Umbilical cord (tissue), 2 donors: ENCODE results near the gene CPNE5. TPM values are rescaled to one million over a fixed set of nuclear protein-coding genes. Genes with fewer than 3 reads are reported as not detected.
"Not testable (repeated sequence)": the region's sequence is repeated elsewhere in the genome, so short reads cannot be mapped to it uniquely, and the experiment has no call there.

Experiments
- DNase-seq: peaks from one replicate; pipeline ENCODE4 v3.0.0-alpha.2; 2015; ENCODE audit warnings: low spot score
- total RNA-seq: library from RNA; depleted of rRNA; stranded (reverse); fragments of >200 nt; gene quantifications from one replicate; pipeline ENCODE4 v1.2.3, GENCODE V29; 2014; ENCODE audit warnings: low replicate concordance; ENCODE audit not compliant: insufficient read depth

CPNE5 gene
- total RNA-seq, 1 donor from 2014 or later = 16.9 TPM

DNA sequence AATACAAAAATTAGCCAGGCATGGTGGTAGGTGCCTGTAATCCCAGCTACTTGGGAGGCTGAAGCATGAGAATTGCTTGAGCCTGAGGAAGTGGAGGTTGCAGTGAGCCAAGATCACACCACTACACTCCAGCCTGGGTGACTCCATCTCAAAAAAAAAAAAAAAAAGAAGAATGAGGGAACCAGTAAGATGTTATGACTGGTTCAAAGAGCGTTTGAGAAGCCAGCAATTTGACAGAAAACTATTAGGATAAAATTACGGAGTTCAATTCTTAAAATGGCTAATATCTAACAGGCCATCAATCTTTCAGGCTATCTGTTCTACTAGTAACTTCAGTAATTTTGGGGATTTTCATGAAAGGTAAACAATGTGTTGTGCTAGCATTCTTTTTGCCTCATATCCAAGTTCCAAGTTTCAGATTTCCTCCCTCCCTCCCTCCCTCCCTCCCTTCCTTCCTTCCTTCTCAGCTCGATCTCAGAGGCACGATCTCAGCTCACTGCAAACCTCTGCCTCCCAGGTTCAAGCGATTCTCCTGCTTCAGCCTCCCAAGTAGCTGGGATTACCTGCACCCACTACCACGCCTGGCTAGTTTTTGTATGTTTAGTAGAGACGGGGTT is 134.2 kb downstream of the CPNE5 start:
- not testable (repeated sequence) for DNase-seq

DNA sequence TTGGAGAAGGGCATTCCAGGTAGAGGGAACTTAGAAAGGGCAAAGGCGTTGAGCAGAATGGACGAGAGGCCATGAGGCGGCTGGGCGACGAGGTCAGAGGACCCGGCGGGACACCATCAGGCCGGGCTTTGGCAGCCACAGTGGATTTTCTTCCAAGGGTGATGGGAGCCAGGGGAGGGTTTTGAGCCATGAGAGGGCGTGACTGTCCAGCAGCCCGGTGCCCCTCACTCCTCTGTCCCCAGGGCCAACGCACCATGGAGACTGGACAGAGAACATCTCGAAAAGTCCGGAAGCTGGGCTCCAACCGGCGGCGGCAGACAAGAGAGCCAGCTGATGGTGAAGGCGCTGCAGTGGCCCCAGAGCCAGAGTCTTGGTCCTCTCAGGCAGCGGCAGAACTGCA is 135.3 kb downstream of the CPNE5 start:
- DNase-seq = no peak

DNA sequence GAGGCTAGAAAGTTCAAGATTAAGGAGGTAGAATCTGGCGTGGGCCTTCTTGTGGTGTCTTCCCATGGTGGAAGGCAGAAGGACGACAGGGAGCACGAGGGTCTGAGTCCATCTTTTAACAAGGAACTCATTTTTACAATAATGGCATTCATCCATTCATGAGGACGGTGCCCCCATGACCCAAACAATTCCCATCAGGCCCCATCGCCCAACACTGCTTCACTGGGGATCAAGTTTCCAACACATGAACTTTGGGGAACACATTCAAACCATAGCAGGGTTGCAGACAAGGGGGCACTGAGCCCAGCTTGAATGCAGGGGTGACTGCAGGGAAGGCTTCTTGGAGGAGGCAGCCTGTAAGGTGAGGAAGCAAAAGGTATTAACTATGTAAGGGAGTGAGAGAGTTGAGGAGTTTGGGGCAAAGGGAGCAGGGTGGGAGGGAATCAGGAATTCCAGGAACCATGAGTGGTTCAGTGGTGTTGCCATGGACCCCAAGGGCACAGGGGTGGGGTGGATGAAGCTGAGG is 136.1 kb downstream of the CPNE5 start:
- DNase-seq = no peak

DNA sequence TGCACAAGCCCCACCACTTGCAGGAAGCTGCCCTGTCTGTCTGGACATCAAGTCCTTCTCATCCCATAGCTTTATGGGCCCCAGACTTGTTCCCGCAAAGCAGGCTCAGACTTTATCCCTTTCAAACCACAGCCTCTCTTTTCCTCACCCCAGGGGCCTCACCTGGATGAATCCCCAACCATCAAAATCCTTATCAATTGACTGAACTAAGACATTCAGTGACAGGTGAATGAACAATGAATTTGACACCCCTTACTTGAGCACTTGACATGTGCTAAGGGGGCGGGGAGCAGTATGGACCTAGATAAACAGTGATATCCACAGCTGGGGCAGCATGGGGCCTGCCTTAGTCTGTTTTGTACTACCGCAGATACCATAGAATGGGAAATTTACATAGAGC is 136.6 kb downstream of the CPNE5 start:
- no peak for DNase-seq

DNA sequence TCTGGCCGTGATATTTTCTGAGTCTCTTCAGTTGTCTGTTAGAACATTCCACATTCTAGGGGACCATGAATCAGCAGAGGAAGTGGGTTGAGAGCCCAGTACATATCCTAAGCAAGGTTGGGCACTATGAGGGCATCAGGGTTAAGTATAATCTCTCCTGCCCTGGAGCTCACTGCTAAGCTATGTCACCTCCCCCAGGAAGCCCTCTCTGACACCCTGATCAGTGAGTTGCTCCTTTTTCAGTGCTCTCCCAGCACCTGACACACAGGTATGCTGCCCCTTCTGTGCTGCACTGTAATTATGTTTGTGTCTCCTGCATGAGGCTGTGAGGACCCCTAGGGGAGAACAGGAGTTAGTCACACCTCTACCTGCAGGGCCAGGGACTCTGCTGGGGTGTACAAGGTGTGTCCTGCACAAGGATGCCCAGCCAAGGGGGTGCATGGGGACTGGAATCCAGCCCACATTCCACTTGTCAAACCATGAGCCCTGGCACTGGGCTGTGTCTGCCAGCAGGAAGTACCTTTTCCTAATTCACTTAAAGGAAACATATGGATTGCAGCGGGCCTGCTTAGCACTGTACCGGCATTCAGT is 137.7 kb downstream of the CPNE5 start:
- no peak for DNase-seq

DNA sequence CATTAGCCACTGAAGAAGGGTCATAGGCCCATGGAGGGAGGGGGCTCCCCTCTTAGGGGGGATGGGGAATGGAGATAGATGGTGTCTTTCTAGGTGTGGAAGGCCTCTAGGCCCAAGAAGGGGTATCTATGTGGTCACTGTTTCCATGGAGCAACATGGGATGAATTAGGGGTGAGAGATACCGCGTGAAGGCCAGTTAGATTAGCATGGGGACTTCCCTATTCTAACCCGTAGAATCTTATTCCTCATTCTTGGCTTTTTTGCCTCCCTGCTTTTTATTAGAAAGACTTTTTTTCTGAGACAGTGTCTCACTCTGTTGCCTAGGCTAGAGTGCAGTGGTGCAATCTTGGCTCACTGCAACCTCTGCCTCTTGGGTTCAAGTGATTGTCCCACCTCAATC is 138.4 kb downstream of the CPNE5 start:
- no peak for DNase-seq

DNA sequence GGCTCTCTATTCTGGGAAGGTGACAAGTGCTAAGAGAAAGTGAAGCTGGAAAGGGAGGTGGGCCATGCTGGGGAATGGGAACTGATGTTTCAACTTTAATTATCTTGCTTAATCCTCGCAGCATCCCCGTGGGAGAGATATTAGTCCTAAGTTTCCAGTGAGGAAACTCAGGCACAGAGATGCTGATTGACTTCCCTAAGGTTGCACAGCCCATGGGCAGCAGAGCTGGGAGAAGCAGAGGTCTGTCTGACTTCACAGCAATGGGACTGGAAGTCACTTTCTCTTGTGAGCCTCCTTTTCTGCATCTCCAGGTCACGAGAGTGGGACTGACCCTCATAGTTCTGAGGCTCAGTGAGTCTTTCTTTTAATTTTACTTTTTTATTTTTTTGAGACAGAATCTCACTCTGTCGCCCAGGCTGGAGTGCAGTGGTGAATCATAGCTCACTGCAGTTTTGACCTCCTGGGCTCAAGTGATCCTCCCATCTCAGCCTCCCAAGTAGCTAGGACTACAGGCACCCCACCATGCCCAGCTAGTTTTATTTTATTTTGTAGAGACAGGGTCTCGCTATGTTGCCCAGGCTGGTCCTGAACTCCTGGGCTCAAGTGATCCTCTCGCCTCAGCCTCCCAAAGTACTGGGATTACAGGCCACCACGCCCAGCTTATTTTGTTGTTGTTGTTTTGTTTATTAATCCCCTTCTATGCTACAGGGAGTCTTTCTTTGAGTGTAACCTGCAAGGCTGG is 139.0 kb downstream of the CPNE5 start:
- no peak for DNase-seq

DNA sequence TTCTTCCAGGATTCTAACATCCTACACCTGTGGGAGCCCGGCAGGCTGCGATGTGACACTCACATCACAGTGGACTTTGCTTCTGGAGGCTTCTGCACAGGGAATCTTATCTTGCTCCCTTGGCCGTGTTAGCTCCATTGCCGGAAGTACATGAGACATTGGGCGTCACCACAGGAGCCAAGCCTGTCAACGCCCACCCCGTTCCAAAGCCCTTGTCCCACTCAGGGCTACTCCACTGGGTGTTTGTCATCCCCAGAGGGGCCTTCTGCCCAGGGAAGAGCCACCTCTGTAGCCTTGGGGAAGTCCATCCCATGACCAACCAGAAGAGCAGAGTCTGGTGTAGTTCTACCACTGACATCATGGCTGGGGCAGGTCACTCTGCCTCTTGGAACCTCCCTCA is 139.9 kb downstream of the CPNE5 start:
- DNase-seq = no peak

DNA sequence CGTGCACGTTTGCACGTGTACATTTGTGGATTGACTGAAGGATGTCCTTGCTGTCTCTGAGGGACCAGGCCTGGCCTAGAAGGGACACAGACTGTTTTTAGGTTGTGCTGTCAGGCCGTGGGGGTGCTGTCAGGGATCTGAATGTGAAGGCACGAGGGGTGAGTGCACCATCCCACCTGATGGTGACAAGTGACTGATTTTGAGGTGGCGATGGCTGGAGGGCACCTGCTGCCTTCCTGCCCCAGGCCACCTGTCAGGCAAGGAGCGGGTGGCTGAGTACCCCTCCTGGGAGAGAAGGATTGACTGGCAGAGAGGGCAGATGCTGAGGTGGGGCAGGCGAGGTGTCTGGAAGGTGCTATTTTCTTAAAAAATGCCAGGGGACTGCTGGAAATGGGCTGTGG is 140.4 kb downstream of the CPNE5 start:
- DNase-seq = no peak

DNA sequence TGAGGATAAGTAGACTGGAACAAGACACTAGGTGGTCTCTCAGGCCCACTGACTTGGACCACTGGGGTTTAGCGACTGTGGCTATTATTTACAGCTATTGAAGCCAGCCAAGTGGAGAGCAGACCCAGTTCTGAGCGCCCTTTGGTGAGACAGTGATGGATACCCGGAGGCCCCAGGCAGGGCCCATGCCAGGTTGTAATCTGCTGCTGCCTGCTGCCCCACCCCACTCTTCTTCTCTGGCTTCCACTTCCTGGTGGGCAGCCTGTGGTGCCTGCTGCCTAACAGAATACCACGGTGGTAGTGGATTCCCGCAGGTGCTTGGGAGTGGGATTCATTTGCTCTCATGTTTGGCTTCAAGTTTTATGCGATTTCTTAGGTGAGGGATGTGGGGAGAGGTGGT is 141.0 kb downstream of the CPNE5 start:
- no peak for DNase-seq

DNA sequence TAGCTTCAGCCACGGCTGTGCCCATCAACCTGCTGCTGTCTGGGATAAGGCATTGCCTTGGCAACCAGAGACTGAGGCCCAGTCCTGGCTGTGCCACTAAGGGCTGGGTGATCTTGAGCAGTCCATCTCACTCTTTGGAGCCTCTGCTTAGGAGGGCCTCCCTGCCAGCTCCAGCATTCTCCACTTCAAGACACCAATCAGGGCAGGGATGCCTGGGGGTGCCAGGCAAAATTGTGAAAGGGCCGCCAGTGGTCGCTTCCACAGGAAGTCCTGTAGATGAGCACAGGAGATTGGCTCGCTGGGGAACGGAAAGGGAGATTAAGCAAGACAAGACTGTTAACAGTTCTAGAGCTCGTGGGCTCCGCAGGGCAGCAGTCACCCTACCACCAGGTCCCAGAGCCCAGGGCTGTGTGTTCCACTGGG is 141.8 kb downstream of the CPNE5 start, which contains the start of gene RAB44:
Gene RAB44, plus strand, starts transcription at position 346 of the 423 bp plus-strand sequence. CDS start 6,410 bp downstream, outside the sequence.
- no peak for DNase-seq

DNA sequence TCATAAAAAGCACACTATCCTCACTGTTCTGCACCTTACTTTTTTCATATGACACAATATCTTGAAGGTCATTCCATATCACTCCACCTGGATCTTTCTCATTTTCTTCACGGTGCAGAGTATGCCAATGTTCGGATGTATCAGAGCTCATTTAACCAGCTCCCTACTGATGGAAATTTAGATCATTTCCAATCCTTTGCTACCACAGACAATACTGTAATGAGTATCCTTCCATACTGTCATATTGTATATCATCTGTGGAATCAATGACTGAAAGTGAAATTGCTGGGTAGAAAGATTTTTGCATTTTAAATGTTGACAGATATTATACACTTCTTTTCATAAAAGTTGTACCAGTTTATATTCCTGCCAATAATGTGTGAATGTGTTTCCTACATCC is 143.8 kb downstream of the CPNE5 start:
- DNase-seq = no peak

DNA sequence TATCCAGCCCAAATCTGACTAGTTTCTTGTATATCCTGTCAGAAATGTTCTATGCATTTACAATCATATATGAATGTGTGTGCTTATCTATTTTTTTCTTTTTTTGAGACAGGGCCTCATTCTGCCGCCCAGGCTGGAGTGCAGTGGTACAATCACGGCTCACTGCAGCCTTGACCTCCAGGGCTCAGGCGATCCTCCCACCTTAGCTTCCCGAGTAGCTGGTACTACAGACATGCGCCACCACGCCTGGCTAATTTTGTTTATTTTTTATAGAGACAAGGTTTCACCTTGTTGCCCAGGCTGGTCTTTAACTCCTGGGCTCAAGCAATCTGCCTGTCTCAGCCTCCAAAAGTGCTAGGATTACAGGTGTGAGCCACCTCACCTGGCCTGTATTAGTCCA is 144.6 kb downstream of the CPNE5 start:
- no peak for DNase-seq

DNA sequence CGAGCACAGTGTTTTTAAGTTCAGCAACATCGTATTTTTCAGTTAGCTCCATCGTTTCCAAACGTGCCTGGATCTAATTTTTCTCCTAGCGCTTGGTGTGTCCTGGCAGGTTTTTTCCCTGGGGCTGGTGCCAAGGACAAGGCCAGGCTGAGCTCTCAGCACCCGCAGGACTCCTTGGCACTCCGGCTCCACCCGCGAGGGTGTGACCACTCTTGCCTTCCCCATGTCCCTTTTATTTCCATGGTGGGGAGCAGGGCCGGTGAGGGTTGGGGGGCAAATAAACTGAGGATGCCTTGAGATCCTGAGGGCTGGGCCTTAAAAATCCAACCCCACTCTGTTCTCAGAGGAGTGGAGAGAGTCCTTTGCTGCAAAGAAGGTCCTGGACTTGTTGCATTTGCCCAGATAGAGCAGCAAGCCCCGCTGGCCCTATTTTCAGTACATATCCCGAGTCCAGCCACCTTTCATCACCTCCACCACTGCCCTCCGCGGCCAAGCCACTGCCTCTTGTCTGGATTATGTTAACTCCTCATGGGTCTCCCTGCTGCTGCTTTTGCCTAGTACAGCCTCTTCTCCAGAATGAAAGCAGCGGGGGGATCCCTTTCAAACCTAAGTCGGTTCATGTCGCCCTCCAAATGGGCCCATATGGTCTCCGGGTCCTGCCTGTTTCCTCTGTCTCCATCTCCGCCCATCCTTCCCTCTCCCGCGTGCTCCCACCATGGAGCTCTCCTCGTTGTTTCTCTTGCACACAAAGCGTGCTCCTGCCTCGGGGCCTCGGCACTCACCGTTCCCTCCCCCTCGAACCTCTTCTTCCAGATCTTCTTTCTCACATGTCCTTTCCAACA is 146.2 kb downstream of the CPNE5 start:
- DNase-seq = no peak

DNA sequence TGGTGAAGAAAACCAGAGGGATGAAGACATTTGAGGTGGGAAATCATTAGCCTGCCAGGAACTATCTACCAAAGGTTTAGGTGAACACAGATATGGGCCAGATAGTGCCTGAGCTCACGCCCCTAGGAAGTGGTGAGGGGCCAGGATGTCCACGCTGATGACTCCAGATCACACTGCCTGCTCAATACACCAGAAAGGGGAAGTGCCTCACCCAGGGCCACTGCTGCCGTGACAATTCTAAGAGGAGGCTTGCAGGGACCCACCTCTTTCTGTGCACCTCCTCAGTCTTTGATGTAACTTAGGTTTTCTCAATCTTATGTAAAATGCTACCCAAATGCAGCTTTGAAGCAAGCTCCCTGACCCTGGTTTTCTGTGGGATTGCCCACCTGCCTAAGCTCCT is 147.0 kb downstream of the CPNE5 start:
- DNase-seq = no peak

DNA sequence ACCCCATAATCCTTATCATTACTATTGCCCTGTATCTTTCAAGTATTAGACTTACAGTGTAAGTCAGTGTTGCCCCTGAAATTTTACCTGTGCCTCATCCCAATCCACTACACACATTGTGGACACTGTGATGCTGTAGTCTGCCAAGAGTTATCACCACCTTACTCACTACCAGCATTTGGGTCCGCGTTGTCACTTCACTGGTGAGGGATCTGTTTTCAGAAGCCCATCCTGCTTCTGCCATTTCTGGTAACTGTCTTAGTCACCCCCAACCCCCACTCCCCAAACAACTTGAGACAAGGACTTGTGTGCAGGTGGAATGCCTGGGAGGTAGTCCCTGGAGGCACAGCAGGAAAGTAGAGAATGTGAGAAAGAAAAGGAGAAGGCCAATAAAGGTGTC is 147.6 kb downstream of the CPNE5 start:
- DNase-seq = no peak

DNA sequence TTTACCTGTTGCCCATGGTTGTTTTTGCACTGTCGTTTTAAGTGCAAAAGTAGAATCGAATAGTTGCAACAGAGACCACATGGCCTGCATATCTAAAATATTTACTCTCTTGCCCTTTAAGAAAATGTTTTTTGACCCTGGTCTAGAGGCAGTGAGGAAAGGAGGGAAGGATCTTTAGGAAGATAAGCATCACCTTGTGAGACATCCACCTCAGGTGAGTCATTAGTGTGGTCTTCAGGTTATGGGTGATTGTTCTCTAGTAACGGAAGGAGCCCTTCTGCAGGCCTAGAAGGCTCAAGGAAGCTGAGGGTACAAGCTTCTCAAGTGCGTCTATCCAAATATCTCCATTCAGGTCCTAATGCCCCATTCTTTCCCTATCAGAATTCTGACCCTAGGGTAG is 148.2 kb downstream of the CPNE5 start:
- no peak for DNase-seq

Other genes starting within 250 kb of the CPNE5 start
- 91.2 TPM for gene SRSF3, start 245.1 kb downstream of the CPNE5 start, total RNA-seq
- gene CDKN1A, start 160.7 kb downstream of the CPNE5 start, total RNA-seq = 34.2 TPM
- not detected for gene RAB44, start 141.6 kb downstream of the CPNE5 start, total RNA-seq
- gene PPIL1, start 35.4 kb upstream of the CPNE5 start, total RNA-seq = 28.6 TPM
- 40.2 TPM for gene C6orf89, start 46.5 kb upstream of the CPNE5 start, total RNA-seq
- gene PI16, start 115.3 kb upstream of the CPNE5 start, total RNA-seq = 16.1 TPM
- 267 TPM for gene MTCH1, start 146.8 kb upstream of the CPNE5 start, total RNA-seq
- 6.5 TPM for gene FGD2, start 166.2 kb upstream of the CPNE5 start, total RNA-seq